ENCODE data around the gene NFKB1.
"Not testable (repeated sequence)": the region's sequence is repeated elsewhere in the genome, so short reads cannot be mapped to it uniquely, and the experiment has no call there.

NFKB1 gene

DNA sequence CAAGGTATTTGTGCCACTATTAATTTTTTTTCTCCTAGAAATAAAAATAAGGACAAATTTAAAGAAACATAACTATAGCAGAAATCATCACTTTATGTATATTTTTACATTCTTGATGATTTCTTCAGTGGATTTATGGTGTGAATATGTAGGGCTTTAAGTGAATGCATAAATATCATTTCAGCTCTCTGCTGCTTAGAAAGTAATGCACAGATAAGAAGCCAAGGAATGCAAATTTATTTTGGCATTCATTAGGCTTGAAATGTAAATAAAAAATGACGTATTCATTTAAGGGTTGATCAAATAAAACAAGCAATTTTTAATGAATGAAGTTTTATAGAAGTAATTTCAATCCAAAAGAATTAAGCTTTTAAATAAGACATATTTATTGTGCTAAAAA is 66.3 kb downstream of the NFKB1 start:
- DNase-seq (ENCODE audit: low read depth): no peak

DNA sequence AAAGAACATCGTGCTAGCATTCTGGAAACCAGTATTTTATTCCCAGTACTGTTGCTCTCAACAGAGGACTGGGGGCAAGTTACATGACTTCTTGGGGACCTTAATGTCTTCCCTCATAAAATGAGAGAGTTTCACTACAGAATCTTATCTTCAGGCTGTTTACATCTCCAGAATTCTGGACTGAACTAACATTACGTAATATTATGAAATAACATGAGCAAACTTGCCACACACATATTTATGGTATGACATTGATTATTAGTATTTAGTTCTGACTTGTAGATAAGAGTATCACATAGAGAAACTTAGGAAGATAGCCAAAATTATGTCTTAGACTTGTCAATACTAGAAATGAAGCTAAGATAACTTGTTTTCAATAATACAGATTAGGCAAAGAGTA is 68.0 kb downstream of the NFKB1 start:
- no peak for DNase-seq (ENCODE audit: low read depth)

DNA sequence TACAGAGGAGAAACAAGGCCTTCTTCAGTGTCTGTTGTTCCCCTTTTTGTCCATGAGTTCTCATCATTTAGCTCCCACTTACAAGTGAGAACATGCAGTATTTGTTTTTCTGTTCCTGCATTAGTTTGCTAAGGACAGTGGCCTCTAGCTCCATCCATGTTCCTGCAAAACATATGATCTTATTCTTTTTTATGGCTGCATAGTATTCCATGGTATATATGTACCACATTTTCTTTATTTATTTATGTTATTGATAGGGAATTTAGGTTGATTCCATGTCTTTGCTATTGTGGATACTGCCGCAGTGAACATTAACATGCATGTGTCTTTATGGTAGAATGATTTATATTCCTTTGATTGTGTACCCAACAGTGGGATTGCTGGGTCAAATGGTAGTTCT is 69.1 kb downstream of the NFKB1 start:
- DNase-seq (ENCODE audit: low read depth): not testable (repeated sequence)

GRCh38 chr4:102572452-102572851 is 71.3 kb downstream of the NFKB1 start:
- DNase-seq (ENCODE audit: low read depth): no peak

DNA sequence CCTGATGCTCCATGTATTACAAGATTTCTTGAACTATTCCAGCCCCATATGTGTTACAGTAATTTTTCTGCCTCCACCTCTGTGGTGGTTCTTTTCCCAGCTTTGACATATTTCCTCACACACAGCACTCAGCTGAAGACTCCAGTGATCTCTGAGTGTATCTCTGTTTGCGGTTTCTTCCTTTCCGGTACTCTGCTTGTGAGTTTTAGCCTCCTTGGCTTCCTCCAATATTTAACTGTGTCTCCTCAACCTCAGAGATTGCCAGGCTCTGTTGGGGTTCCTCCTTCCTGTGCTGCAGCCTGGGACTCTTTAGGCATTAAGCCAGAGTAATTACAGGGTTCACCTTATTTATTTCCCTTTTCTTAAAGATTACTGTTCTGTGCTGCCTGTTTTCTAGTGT is 73.2 kb downstream of the NFKB1 start:
- DNase-seq (ENCODE audit: low read depth): peak; percentile 26

- no peak for DNase-seq (ENCODE audit: low read depth)
Measured at GRCh38 chr4:102575369-102576129, 74.4 kb downstream of the NFKB1 start.

DNA sequence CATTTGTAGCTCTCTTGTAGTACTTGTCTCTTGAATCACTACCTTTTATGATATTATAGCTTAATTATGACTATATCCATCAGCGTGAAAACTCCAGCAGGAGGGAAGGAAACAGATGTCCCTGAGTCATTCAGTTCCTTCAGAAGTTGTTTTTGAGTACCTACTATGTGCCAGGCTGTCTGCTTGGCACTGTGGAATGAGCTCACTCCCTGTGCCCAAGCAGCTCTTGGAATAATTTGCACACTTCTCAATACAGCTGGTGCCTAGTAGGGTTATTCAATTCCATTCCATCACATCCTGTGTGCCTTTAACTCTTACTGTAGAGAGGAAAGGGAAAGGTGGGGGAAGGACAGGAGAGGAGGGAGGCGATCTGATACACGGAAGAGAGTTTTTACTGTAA is 77.1 kb downstream of the NFKB1 start:
- DNase-seq (ENCODE audit: low read depth): no peak

- DNase-seq (ENCODE audit: low read depth): no peak
Measured at GRCh38 chr4:102578819-102579218, 77.7 kb downstream of the NFKB1 start.

GRCh38 chr4:102579794-102580462 is 78.8 kb downstream of the NFKB1 start:
- no peak for DNase-seq (ENCODE audit: low read depth)

GRCh38 chr4:102580463-102580842 is 79.3 kb downstream of the NFKB1 start:
- DNase-seq (ENCODE audit: low read depth): no peak

- no peak for DNase-seq (ENCODE audit: low read depth)
Measured at GRCh38 chr4:102584091-102584490, 82.9 kb downstream of the NFKB1 start.

- DNase-seq (ENCODE audit: low read depth): no peak
Measured at GRCh38 chr4:102585329-102585728, 84.2 kb downstream of the NFKB1 start.

DNA sequence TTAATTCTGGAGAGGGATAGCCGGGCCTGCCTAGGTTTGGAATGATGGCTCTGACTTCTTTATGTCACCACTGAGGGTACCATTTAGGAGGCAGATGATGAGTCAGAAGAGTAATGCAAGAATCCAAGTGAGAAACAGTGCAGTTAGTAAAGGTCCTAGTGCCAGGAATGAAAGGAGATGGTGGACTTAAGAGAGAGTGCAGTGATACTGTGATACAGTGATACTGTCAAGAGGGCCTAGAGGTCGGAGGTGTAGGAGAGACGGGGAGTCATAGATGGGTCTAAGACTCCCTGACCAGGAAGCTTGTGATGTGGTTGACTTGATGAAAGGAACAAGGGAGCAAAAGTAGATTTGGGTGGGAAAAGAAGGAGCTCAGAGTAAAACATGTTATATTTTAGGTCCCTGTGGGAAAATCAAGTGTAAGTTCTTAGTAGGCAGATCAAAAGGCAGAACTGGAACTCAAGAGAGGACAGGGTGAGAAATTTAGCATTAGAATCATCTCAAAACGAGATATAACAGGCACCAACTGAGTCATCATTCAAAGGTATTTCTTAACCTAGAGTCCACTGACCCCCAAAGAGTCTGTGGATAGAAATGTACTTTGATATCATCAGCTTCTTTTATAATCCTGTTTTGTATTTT is 85.0 kb downstream of the NFKB1 start:
- no peak for DNase-seq (ENCODE audit: low read depth)

- DNase-seq (ENCODE audit: low read depth): no peak
Measured at GRCh38 chr4:102586644-102587021, 85.5 kb downstream of the NFKB1 start.

GRCh38 chr4:102589743-102590142 is 88.6 kb downstream of the NFKB1 start:
- DNase-seq (ENCODE audit: low read depth): no peak

GRCh38 chr4:102592256-102592655 is 91.1 kb downstream of the NFKB1 start:
- no peak for DNase-seq (ENCODE audit: low read depth)

DNA sequence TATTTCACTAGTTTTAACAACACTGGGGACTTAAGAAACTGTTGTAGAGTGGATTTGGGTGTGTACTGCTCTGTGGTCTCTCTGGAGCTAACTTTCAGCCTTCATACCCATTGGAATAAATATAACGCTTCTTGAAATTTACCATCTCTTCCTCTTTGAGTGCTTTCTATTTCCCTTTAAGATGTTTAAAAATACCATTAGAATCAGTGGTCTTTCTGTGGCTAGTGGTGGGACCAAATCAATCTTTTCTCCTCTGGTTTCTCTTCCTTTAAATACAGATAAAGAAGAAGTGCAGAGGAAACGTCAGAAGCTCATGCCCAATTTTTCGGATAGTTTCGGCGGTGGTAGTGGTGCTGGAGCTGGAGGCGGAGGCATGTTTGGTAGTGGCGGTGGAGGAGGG is 92.0 kb downstream of the NFKB1 start:
- DNase-seq (ENCODE audit: low read depth): no peak

DNA sequence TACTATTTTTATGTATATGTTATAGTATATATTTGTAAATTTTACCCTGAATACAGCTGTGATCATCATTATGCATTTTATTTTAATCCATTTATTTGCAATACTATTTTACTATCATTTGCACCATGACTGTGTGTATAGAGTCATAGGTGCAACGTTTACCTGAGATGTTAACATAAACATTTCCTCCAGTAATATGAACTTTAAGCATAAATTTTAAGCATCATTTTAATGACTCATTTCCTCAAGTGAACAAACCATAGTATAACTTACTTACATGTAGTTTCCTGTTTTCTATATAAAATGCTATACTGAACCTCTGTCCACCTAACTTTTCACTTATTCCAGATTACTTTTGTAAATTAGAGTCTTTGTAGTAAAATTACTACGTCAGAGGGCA is 92.8 kb downstream of the NFKB1 start:
- DNase-seq (ENCODE audit: low read depth): no peak

- no peak for DNase-seq (ENCODE audit: low read depth)
Measured at GRCh38 chr4:102596532-102596931, 95.4 kb downstream of the NFKB1 start.

DNA sequence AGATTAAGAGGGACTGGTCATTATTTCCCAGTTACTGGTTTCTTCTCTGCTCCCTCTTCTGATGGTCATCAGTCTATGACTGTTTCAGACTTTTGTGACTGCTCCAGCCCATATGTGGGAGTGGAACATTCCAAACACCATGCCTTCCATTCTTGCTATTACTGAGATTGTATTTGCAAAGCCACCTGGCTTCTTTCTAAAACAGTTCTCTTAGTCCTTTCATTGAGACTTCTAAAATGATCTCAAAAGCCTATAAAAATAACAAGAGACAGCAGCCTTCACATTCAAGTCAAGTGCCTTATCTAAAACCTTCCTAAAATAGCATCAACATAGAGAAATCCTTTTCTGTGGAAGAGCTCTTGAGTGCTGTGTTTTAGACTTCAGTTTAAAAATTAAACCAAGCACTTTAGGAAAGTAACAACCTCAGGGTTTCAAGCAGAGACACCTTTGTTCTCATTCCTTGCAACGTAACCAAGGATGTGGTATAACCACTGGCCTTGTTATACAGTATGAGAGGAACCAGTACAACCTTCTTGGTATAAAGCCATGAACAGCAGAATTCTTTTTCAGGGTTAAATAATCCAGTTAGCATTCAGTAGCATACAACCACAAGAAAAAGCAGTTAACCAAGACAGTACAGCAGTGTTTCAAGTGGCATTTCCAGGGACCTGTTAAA is 97.1 kb downstream of the NFKB1 start:
- DNase-seq (ENCODE audit: low read depth): no peak

DNA sequence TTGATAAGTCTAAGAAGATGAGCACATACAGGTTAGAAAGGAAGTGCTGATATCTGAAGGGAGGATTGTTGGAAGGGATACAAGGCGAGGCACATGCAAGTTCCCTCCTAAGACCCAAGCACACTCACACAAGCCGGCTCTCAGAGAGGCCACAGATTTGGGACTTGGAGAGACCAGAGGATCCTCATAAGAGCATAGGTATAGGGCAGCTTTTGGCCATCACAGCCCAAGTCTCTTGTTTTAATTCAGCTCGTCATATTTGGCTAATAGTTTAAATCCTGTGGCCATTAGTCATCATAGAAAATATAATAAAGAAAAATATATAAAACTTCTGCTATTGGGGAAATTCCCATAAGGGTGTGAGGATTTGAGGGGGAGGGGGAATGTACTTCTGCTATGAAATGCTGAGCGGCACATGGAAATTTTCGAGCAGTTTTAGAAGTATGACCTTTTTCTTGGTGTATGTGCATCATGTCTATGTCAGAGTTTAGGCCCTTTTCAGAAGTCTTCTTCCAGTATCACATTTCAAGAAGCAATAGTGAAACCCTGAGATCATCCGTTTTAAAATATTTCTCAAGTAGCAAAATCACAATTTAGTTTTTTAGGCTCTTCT is 97.7 kb downstream of the NFKB1 start:
- DNase-seq (ENCODE audit: low read depth): no peak

- no peak for DNase-seq (ENCODE audit: low read depth)
Measured at GRCh38 chr4:102599455-102599854, 98.3 kb downstream of the NFKB1 start.

All from GM04503 (cell line).